ENCODE measurements around the gene TIGIT. TPM values are rescaled to one million over a fixed set of nuclear protein-coding genes. Genes with fewer than 3 reads are reported as not detected.

TIGIT gene
- total and polyA plus RNA-seq, 2 experiments from 2014 or later: 0.07 to 0.50 TPM

DNA sequence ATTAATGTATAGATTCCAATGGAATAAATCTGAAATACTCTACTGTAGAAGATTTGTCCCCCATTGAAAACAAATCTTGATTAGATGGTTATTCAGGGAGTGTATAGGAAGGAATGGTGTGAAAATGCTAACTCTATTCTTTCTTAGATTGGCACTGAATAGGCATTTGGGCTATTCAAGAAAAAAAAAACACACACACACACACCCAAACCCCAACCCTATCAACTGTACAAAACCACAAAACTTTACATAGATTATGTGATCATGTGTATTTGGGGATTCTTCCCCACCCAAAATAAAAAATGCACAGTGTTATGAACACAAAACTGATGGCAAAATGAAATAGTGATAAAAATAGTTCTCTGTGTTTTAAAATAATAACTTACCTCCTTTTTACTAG lies 61.8 kb downstream of the TIGIT start:
- Mint-ChIP-seq H3K27ac (no peak overlapping the region), H3K36me3 (ENCODE audit: low read depth) (no peaks in the 10 kb centered on the region), H3K4me1 (peaks cover 15% of the 10 kb centered on the region), H3K27me3 (ENCODE audit: insufficient read depth, low read depth, poor library complexity) (peaks cover 6% of the 10 kb centered on the region), H3K4me3 (no peak overlapping the region), H3K9me3 (no peaks in the 10 kb centered on the region)
- TF ChIP-seq EZH2 (IDR thresholded peaks at IDR 0.05; ENCODE audit: low read depth, unreplicated experiment) (no peak), JUNB (IDR thresholded peaks at IDR 0.05; ENCODE audit: unreplicated experiment) (no peak), EZH2phosphoT487 (IDR thresholded peaks at IDR 0.05; ENCODE audit: unreplicated experiment) (no peak), ZNF331 (CRISPR knock-in tag; IDR thresholded peaks at IDR 0.05; ENCODE audit: low read depth) (no peak), STAT1 (IDR thresholded peaks at IDR 0.05; ENCODE audit: unreplicated experiment) (no peak), NANOG (IDR thresholded peaks at IDR 0.05; ENCODE audit: borderline replicate concordance) (no peak), POLR2AphosphoS5 (IDR thresholded peaks at IDR 0.05; ENCODE audit: low read depth) (no peak), CREB1 (CRISPR knock-in tag; IDR thresholded peaks at IDR 0.05; ENCODE audit: low read depth) (no peak), ZNF114 (CRISPR knock-in tag; IDR thresholded peaks at IDR 0.05) (no peak)
- TF ChIP-seq, protein P1, sequence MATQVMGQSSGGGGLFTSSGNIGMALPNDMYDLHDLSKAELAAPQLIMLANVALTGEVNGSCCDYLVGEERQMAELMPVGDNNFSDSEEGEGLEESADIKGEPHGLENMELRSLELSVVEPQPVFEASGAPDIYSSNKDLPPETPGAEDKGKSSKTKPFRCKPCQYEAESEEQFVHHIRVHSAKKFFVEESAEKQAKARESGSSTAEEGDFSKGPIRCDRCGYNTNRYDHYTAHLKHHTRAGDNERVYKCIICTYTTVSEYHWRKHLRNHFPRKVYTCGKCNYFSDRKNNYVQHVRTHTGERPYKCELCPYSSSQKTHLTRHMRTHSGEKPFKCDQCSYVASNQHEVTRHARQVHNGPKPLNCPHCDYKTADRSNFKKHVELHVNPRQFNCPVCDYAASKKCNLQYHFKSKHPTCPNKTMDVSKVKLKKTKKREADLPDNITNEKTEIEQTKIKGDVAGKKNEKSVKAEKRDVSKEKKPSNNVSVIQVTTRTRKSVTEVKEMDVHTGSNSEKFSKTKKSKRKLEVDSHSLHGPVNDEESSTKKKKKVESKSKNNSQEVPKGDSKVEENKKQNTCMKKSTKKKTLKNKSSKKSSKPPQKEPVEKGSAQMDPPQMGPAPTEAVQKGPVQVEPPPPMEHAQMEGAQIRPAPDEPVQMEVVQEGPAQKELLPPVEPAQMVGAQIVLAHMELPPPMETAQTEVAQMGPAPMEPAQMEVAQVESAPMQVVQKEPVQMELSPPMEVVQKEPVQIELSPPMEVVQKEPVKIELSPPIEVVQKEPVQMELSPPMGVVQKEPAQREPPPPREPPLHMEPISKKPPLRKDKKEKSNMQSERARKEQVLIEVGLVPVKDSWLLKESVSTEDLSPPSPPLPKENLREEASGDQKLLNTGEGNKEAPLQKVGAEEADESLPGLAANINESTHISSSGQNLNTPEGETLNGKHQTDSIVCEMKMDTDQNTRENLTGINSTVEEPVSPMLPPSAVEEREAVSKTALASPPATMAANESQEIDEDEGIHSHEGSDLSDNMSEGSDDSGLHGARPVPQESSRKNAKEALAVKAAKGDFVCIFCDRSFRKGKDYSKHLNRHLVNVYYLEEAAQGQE (IDR thresholded peaks at IDR 0.05; ENCODE audit: unreplicated experiment): no peak
- TF ChIP-seq, protein P2, sequence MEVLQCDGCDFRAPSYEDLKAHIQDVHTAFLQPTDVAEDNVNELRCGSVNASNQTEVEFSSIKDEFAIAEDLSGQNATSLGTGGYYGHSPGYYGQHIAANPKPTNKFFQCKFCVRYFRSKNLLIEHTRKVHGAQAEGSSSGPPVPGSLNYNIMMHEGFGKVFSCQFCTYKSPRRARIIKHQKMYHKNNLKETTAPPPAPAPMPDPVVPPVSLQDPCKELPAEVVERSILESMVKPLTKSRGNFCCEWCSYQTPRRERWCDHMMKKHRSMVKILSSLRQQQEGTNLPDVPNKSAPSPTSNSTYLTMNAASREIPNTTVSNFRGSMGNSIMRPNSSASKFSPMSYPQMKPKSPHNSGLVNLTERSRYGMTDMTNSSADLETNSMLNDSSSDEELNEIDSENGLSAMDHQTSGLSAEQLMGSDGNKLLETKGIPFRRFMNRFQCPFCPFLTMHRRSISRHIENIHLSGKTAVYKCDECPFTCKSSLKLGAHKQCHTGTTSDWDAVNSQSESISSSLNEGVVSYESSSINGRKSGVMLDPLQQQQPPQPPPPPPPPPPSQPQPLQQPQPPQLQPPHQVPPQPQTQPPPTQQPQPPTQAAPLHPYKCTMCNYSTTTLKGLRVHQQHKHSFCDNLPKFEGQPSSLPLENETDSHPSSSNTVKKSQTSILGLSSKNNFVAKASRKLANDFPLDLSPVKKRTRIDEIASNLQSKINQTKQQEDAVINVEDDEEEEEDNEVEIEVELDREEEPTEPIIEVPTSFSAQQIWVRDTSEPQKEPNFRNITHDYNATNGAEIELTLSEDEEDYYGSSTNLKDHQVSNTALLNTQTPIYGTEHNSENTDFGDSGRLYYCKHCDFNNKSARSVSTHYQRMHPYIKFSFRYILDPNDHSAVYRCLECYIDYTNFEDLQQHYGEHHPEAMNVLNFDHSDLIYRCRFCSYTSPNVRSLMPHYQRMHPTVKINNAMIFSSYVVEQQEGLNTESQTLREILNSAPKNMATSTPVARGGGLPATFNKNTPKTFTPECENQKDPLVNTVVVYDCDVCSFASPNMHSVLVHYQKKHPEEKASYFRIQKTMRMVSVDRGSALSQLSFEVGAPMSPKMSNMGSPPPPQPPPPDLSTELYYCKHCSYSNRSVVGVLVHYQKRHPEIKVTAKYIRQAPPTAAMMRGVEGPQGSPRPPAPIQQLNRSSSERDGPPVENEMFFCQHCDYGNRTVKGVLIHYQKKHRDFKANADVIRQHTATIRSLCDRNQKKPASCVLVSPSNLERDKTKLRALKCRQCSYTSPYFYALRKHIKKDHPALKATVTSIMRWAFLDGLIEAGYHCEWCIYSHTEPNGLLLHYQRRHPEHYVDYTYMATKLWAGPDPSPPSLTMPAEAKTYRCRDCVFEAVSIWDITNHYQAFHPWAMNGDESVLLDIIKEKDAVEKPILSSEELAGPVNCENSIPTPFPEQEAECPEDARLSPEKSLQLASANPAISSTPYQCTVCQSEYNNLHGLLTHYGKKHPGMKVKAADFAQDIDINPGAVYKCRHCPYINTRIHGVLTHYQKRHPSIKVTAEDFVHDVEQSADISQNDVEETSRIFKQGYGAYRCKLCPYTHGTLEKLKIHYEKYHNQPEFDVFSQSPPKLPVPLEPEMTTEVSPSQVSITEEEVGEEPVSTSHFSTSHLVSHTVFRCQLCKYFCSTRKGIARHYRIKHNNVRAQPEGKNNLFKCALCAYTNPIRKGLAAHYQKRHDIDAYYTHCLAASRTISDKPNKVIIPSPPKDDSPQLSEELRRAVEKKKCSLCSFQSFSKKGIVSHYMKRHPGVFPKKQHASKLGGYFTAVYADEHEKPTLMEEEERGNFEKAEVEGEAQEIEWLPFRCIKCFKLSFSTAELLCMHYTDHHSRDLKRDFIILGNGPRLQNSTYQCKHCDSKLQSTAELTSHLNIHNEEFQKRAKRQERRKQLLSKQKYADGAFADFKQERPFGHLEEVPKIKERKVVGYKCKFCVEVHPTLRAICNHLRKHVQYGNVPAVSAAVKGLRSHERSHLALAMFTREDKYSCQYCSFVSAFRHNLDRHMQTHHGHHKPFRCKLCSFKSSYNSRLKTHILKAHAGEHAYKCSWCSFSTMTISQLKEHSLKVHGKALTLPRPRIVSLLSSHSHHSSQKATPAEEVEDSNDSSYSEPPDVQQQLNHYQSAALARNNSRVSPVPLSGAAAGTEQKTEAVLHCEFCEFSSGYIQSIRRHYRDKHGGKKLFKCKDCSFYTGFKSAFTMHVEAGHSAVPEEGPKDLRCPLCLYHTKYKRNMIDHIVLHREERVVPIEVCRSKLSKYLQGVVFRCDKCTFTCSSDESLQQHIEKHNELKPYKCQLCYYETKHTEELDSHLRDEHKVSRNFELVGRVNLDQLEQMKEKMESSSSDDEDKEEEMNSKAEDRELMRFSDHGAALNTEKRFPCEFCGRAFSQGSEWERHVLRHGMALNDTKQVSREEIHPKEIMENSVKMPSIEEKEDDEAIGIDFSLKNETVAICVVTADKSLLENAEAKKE (CRISPR knock-in tag; IDR thresholded peaks at IDR 0.05): no peak
- TF ChIP-seq, protein P3, sequence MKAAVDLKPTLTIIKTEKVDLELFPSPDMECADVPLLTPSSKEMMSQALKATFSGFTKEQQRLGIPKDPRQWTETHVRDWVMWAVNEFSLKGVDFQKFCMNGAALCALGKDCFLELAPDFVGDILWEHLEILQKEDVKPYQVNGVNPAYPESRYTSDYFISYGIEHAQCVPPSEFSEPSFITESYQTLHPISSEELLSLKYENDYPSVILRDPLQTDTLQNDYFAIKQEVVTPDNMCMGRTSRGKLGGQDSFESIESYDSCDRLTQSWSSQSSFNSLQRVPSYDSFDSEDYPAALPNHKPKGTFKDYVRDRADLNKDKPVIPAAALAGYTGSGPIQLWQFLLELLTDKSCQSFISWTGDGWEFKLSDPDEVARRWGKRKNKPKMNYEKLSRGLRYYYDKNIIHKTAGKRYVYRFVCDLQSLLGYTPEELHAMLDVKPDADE (IDR thresholded peaks at IDR 0.05): no peak
- TF ChIP-seq, protein P4, sequence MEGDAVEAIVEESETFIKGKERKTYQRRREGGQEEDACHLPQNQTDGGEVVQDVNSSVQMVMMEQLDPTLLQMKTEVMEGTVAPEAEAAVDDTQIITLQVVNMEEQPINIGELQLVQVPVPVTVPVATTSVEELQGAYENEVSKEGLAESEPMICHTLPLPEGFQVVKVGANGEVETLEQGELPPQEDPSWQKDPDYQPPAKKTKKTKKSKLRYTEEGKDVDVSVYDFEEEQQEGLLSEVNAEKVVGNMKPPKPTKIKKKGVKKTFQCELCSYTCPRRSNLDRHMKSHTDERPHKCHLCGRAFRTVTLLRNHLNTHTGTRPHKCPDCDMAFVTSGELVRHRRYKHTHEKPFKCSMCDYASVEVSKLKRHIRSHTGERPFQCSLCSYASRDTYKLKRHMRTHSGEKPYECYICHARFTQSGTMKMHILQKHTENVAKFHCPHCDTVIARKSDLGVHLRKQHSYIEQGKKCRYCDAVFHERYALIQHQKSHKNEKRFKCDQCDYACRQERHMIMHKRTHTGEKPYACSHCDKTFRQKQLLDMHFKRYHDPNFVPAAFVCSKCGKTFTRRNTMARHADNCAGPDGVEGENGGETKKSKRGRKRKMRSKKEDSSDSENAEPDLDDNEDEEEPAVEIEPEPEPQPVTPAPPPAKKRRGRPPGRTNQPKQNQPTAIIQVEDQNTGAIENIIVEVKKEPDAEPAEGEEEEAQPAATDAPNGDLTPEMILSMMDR (conservative IDR thresholded peaks at IDR 0.05; ENCODE audit: low read depth in 2 of 2): no peak
- H4K20me1 ChIP-seq (replicated peaks; ENCODE audit: insufficient read depth): no peaks in the 10 kb centered on the region
- peak overlapping the region; percentile 64 for H3K27ac ChIP-seq (ENCODE audit: low read depth)
- ATAC-seq: no peak
- no peaks in the 10 kb centered on the region for H3K79me2 ChIP-seq (replicated peaks; ENCODE audit: insufficient read depth)
- no peaks in the 10 kb centered on the region for H3K9me2 ChIP-seq (ENCODE audit: insufficient read depth)
- H2AFZ ChIP-seq: no peak overlapping the region
- no peaks in the 10 kb centered on the region for H3K27me3 ChIP-seq (ENCODE audit: insufficient read depth)
- no peaks in the 10 kb centered on the region for H3K36me3 ChIP-seq (ENCODE audit: insufficient read depth)
- peak overlapping the region; percentile 70 for H3K4me2 ChIP-seq
- no peak overlapping the region for H3K4me3 ChIP-seq
- H3F3A ChIP-seq (replicated peaks; ENCODE audit: low read depth): no peaks in the 10 kb centered on the region
- peaks cover 37% of the 10 kb centered on the region for H3K4me1 ChIP-seq (ENCODE audit: insufficient read depth)
- no peak for DNase-seq (ENCODE audit: low spot score)

Measured in GM23338 (cell line).